ENCODE results near the gene NEUROD2. TPM values are rescaled to one million over a fixed set of nuclear protein-coding genes. Genes with fewer than 3 reads are reported as not detected.

The NEUROD2 gene
- total and polyA plus RNA-seq, 7 donors, result 0.23 to 1.2 (median 0.33) TPM; not detected in 4

GRCh38 chr17:39621523-39622379 is 14.0 kb upstream of the NEUROD2 start:
- TF ChIP-seq POLR2AphosphoS5 (IDR thresholded peaks at IDR 0.05) (peak in 1 of 4 donors; percentile 9), EP300 (IDR thresholded peaks at IDR 0.05) (no peak), POLR2A (IDR thresholded peaks at IDR 0.05) (no peak)
- TF ChIP-seq, protein P1, sequence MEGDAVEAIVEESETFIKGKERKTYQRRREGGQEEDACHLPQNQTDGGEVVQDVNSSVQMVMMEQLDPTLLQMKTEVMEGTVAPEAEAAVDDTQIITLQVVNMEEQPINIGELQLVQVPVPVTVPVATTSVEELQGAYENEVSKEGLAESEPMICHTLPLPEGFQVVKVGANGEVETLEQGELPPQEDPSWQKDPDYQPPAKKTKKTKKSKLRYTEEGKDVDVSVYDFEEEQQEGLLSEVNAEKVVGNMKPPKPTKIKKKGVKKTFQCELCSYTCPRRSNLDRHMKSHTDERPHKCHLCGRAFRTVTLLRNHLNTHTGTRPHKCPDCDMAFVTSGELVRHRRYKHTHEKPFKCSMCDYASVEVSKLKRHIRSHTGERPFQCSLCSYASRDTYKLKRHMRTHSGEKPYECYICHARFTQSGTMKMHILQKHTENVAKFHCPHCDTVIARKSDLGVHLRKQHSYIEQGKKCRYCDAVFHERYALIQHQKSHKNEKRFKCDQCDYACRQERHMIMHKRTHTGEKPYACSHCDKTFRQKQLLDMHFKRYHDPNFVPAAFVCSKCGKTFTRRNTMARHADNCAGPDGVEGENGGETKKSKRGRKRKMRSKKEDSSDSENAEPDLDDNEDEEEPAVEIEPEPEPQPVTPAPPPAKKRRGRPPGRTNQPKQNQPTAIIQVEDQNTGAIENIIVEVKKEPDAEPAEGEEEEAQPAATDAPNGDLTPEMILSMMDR (IDR thresholded peaks at IDR 0.05), result peak; percentile 99 to 100 (median 99)
- Histone ChIP-seq H3K27ac (no peak overlapping the region), H3K4me3 (no peak overlapping the region), H3K9me3 (no peaks in the 10 kb centered on the region), H3K36me3 (no peaks in the 10 kb centered on the region), H3K4me1 (peaks cover 0 to 38% (median 30%) of the 10 kb centered on the region in 4 donors), H3K27me3 (peaks cover 14 to 32% (median 22%) of the 10 kb centered on the region in 3 donors)
- peak; percentile 93 for DNase-seq
- intact Hi-C loops (cut with DNase I), result loop anchor here (1.0 to 10.0 kb wide), 4 partner anchors 47 to 353 kb away; partner anchors contain the start of genes MIEN1 and PNMT
- 11% methylated on average over 26 of the region's 26 CpGs for WGBS, 2 donors

- peaks cover 1 to 16% (median 5%) of the 10 kb centered on the region in 3 donors for H3K27me3 ChIP-seq
- H3K27ac ChIP-seq, result no peak overlapping the region
- WGBS, 2 donors, result 15 to 62% methylated on average over 1 of the region's 1 CpG
- no peak overlapping the region for H3K4me3 ChIP-seq
- H3K9me3 ChIP-seq, result no peaks in the 10 kb centered on the region
- DNase-seq, result no peak
- intact Hi-C loops (cut with DNase I), result loop anchor here (10.0 kb wide), 1 partner anchor 355 kb away; no protein-coding TSS in a partner anchor
- H3K4me1 ChIP-seq, result peaks cover 0 to 33% (median 25%) of the 10 kb centered on the region in 4 donors
- no peaks in the 10 kb centered on the region for H3K36me3 ChIP-seq
- TF ChIP-seq POLR2AphosphoS5 (IDR thresholded peaks at IDR 0.05), result no peak
These were observed 12.0 kb upstream of the NEUROD2 start for GRCh38 chr17:39619786-39620101.

GRCh38 chr17:39618956-39619785 is 11.5 kb upstream of the NEUROD2 start:
- WGBS, 2 donors, result 25 to 56% methylated on average over 13 of the region's 13 CpGs
- DNase-seq, result no peak
- intact Hi-C loops (cut with DNase I), result no loop called here
- peaks cover 0 to 18% (median 6%) of the 10 kb centered on the region in 3 donors for H3K27me3 ChIP-seq
- peaks cover 0 to 33% (median 25%) of the 10 kb centered on the region in 4 donors for H3K4me1 ChIP-seq
- no peaks in the 10 kb centered on the region for H3K36me3 ChIP-seq
- peak overlapping the region in 2 of 4 donors; percentile 67 to 77 for H3K27ac ChIP-seq
- TF ChIP-seq POLR2A (IDR thresholded peaks at IDR 0.05) (no peak), EP300 (IDR thresholded peaks at IDR 0.05) (no peak), POLR2AphosphoS5 (IDR thresholded peaks at IDR 0.05) (no peak)
- TF ChIP-seq, protein P1 (IDR thresholded peaks at IDR 0.05), result no peak
- no peaks in the 10 kb centered on the region for H3K9me3 ChIP-seq
- H3K4me3 ChIP-seq, result peak overlapping the region in 2 of 4 donors; percentile 55 to 70

- no peak for DNase-seq
- H3K27me3 ChIP-seq, result peaks cover 0 to 18% (median 10%) of the 10 kb centered on the region in 3 donors
These were observed 10.7 kb upstream of the NEUROD2 start for GRCh38 chr17:39618246-39618913.

More at GRCh38 chr17:39618246-39618913, 10.7 kb upstream of the NEUROD2 start:
- peak overlapping the region; percentile 27 to 70 (median 58) for H3K4me3 ChIP-seq
- 2 to 4% methylated on average over 33 of the region's 33 CpGs for WGBS, 2 donors
- peak overlapping the region; percentile 60 to 77 (median 69) for H3K27ac ChIP-seq
- TF ChIP-seq POLR2A (IDR thresholded peaks at IDR 0.05) (no peak), EP300 (IDR thresholded peaks at IDR 0.05) (no peak), POLR2AphosphoS5 (IDR thresholded peaks at IDR 0.05) (no peak)
- TF ChIP-seq, protein P1 (IDR thresholded peaks at IDR 0.05), result no peak
- intact Hi-C loops (cut with DNase I), result no loop called here
- H3K36me3 ChIP-seq, result no peaks in the 10 kb centered on the region
- H3K4me1 ChIP-seq, result peaks cover 0 to 30% (median 25%) of the 10 kb centered on the region in 4 donors
- H3K9me3 ChIP-seq, result no peaks in the 10 kb centered on the region
